HK-2 (cell line): ENCODE data around the gene NKPD1.

Experiments used
- DNase-seq: peaks from one replicate; pipeline ENCODE4 v3.0.0-alpha.2; 2018; ENCODE audit not compliant: unreplicated experiment

NKPD1 gene

GRCh38 chr19:45172611-45173208 is 11.9 kb upstream of the NKPD1 start:
- no peak for DNase-seq

GRCh38 chr19:45172173-45172572 is 11.4 kb upstream of the NKPD1 start:
- no peak for DNase-seq

- DNase-seq, result no peak
Observed at GRCh38 chr19:45171211-45171623, 10.4 kb upstream of the NKPD1 start.

GRCh38 chr19:45170146-45171106 is 9.6 kb upstream of the NKPD1 start:
- no peak for DNase-seq

- no peak for DNase-seq
Observed at GRCh38 chr19:45169602-45170001, 8.8 kb upstream of the NKPD1 start.

GRCh38 chr19:45168767-45169351 is 8.1 kb upstream of the NKPD1 start:
- no peak for DNase-seq

- no peak for DNase-seq
Observed at GRCh38 chr19:45166723-45167252, 6.0 kb upstream of the NKPD1 start.

- DNase-seq, result peak; percentile 95
Observed at GRCh38 chr19:45164577-45165335, 4.0 kb upstream of the NKPD1 start.

GRCh38 chr19:45163751-45164460 is 3.1 kb upstream of the NKPD1 start:
- DNase-seq, result no peak

- DNase-seq, result no peak
Observed at GRCh38 chr19:45163156-45163555, 2.4 kb upstream of the NKPD1 start.

- no peak for DNase-seq
Observed at GRCh38 chr19:45162608-45163143, 1.9 kb upstream of the NKPD1 start.

- DNase-seq, result no peak
Observed at GRCh38 chr19:45161738-45162607, 1.2 kb upstream of the NKPD1 start.

GRCh38 chr19:45159971-45160324 is 834 bp downstream of the NKPD1 start:
- DNase-seq, result no peak

GRCh38 chr19:45159210-45159970 is 1.4 kb downstream of the NKPD1 start:
- no peak for DNase-seq

GRCh38 chr19:45158503-45159209 is 2.1 kb downstream of the NKPD1 start:
- no peak for DNase-seq

- DNase-seq, result no peak
Observed at GRCh38 chr19:45156751-45157150, 4.0 kb downstream of the NKPD1 start.

- no peak for DNase-seq
Observed at GRCh38 chr19:45156011-45156630, 4.7 kb downstream of the NKPD1 start.
